ENCODE measurements around the gene HIVEP1. TPM values are rescaled to one million over a fixed set of nuclear protein-coding genes. Genes with fewer than 3 reads are reported as not detected.
A peak's percentile ranks its signal among the peaks of the same experiment; 100 is the strongest.

The HIVEP1 gene
- total RNA-seq, 3 donors from 2014 or later = 24.2 to 26.1 (median 25.8) TPM

- Mint-ChIP-seq H3K27me3 (ENCODE audit: low read depth) (no peaks in the 10 kb centered on the region), H3K4me3 (no peak overlapping the region), H3K4me1 (ENCODE audit: low read depth) (peaks cover 56% of the 10 kb centered on the region), H3K9me3 (peaks cover 5% of the 10 kb centered on the region), H3K36me3 (ENCODE audit: insufficient read depth) (peaks cover 44% of the 10 kb centered on the region)
- DNase-seq = no peak
- no peak for ATAC-seq
Measured at GRCh38 chr6:12017876-12018401, 5.8 kb downstream of the HIVEP1 start.

- ATAC-seq (peak in 1 of 2 donors; percentile 20), DNase-seq (no peak)
- H3K36me3 Mint-ChIP-seq (ENCODE audit: insufficient read depth) = peaks cover 37% of the 10 kb centered on the region
- H3K9me3 Mint-ChIP-seq = no peaks in the 10 kb centered on the region
- H3K4me3 Mint-ChIP-seq = no peak overlapping the region
- peaks cover 46% of the 10 kb centered on the region for H3K4me1 Mint-ChIP-seq (ENCODE audit: low read depth)
- H3K27me3 Mint-ChIP-seq (ENCODE audit: low read depth) = no peaks in the 10 kb centered on the region
Measured at GRCh38 chr6:12020187-12020791, 8.2 kb downstream of the HIVEP1 start.

GRCh38 chr6:12022481-12022880, 10.4 kb downstream of the HIVEP1 start:
- Mint-ChIP-seq H3K4me3 (no peak overlapping the region), H3K27me3 (ENCODE audit: low read depth) (no peaks in the 10 kb centered on the region), H3K4me1 (ENCODE audit: low read depth) (peaks cover 43% of the 10 kb centered on the region), H3K36me3 (ENCODE audit: insufficient read depth) (peaks cover 32% of the 10 kb centered on the region), H3K9me3 (peaks cover 5% of the 10 kb centered on the region)
- ATAC-seq (no peak), DNase-seq (no peak)

- H3K4me1 Mint-ChIP-seq (ENCODE audit: low read depth) = peaks cover 46% of the 10 kb centered on the region
- H3K9me3 Mint-ChIP-seq = peaks cover 9% of the 10 kb centered on the region
- no peak for ATAC-seq
Measured at GRCh38 chr6:12022953-12023388, 10.9 kb downstream of the HIVEP1 start.

GRCh38 chr6:12024216-12024615, 12.1 kb downstream of the HIVEP1 start:
- Mint-ChIP-seq H3K36me3 (ENCODE audit: insufficient read depth) (peaks cover 38% of the 10 kb centered on the region), H3K4me1 (ENCODE audit: low read depth) (peaks cover 42% of the 10 kb centered on the region), H3K27me3 (ENCODE audit: low read depth) (no peaks in the 10 kb centered on the region), H3K4me3 (no peak overlapping the region), H3K9me3 (peaks cover 16% of the 10 kb centered on the region)
- ATAC-seq (no peak), DNase-seq (no peak)

More at GRCh38 chr6:12022953-12023388, 10.9 kb downstream of the HIVEP1 start:
- Mint-ChIP-seq H3K27me3 (ENCODE audit: low read depth) (no peaks in the 10 kb centered on the region), H3K4me3 (no peak overlapping the region), H3K36me3 (ENCODE audit: insufficient read depth) (peaks cover 34% of the 10 kb centered on the region)
- DNase-seq = no peak

GRCh38 chr6:12024699-12025434, 12.8 kb downstream of the HIVEP1 start:
- DNase-seq (no peak), ATAC-seq (no peak)
- H3K4me1 Mint-ChIP-seq (ENCODE audit: low read depth) = peaks cover 43% of the 10 kb centered on the region
- H3K27me3 Mint-ChIP-seq (ENCODE audit: low read depth) = no peaks in the 10 kb centered on the region
- peaks cover 43% of the 10 kb centered on the region for H3K36me3 Mint-ChIP-seq (ENCODE audit: insufficient read depth)
- no peak overlapping the region for H3K4me3 Mint-ChIP-seq
- H3K9me3 Mint-ChIP-seq = peaks cover 23% of the 10 kb centered on the region

- Mint-ChIP-seq H3K27me3 (ENCODE audit: low read depth) (no peaks in the 10 kb centered on the region), H3K9me3 (peaks cover 34% of the 10 kb centered on the region), H3K4me1 (ENCODE audit: low read depth) (peaks cover 39% of the 10 kb centered on the region), H3K36me3 (ENCODE audit: insufficient read depth) (peaks cover 45% of the 10 kb centered on the region), H3K4me3 (peak overlapping the region; percentile 11)
- DNase-seq (no peak), ATAC-seq (no peak)
Measured at GRCh38 chr6:12026120-12026519, 14.0 kb downstream of the HIVEP1 start.

GRCh38 chr6:12026833-12027232, 14.7 kb downstream of the HIVEP1 start:
- DNase-seq (no peak), ATAC-seq (no peak)
- peaks cover 40% of the 10 kb centered on the region for H3K4me1 Mint-ChIP-seq (ENCODE audit: low read depth)
- H3K36me3 Mint-ChIP-seq (ENCODE audit: insufficient read depth) = peaks cover 43% of the 10 kb centered on the region
- no peaks in the 10 kb centered on the region for H3K27me3 Mint-ChIP-seq (ENCODE audit: low read depth)
- H3K4me3 Mint-ChIP-seq = no peak overlapping the region
- peaks cover 36% of the 10 kb centered on the region for H3K9me3 Mint-ChIP-seq

GRCh38 chr6:12028213-12028612, 16.1 kb downstream of the HIVEP1 start:
- H3K27me3 Mint-ChIP-seq (ENCODE audit: low read depth) = no peaks in the 10 kb centered on the region

GRCh38 chr6:12029979-12030737, 18.0 kb downstream of the HIVEP1 start:
- ATAC-seq (no peak), DNase-seq (no peak)
- Mint-ChIP-seq H3K9me3 (peaks cover 36% of the 10 kb centered on the region), H3K27me3 (ENCODE audit: low read depth) (no peaks in the 10 kb centered on the region), H3K4me3 (no peak overlapping the region), H3K4me1 (ENCODE audit: low read depth) (peaks cover 48% of the 10 kb centered on the region), H3K36me3 (ENCODE audit: insufficient read depth) (peaks cover 46% of the 10 kb centered on the region)

More at GRCh38 chr6:12028213-12028612, 16.1 kb downstream of the HIVEP1 start:
- DNase-seq = no peak
- H3K9me3 Mint-ChIP-seq = peaks cover 36% of the 10 kb centered on the region
- H3K4me1 Mint-ChIP-seq (ENCODE audit: low read depth) = peaks cover 44% of the 10 kb centered on the region
- H3K4me3 Mint-ChIP-seq = no peak overlapping the region
- peaks cover 46% of the 10 kb centered on the region for H3K36me3 Mint-ChIP-seq (ENCODE audit: insufficient read depth)
- ATAC-seq = no peak

- Mint-ChIP-seq H3K36me3 (ENCODE audit: insufficient read depth) (peaks cover 44% of the 10 kb centered on the region), H3K4me3 (no peak overlapping the region), H3K4me1 (ENCODE audit: low read depth) (peaks cover 49% of the 10 kb centered on the region), H3K9me3 (peaks cover 34% of the 10 kb centered on the region), H3K27me3 (ENCODE audit: low read depth) (no peaks in the 10 kb centered on the region)
- DNase-seq (no peak), ATAC-seq (peak; percentile 37 to 38)
Measured at GRCh38 chr6:12030993-12031550, 19.0 kb downstream of the HIVEP1 start.

- no peak overlapping the region for H3K4me3 Mint-ChIP-seq
- H3K4me1 Mint-ChIP-seq (ENCODE audit: low read depth) = peaks cover 54% of the 10 kb centered on the region
- peaks cover 36% of the 10 kb centered on the region for H3K36me3 Mint-ChIP-seq (ENCODE audit: insufficient read depth)
- peaks cover 26% of the 10 kb centered on the region for H3K9me3 Mint-ChIP-seq
- DNase-seq (no peak), ATAC-seq (no peak)
- no peaks in the 10 kb centered on the region for H3K27me3 Mint-ChIP-seq (ENCODE audit: low read depth)
Measured at GRCh38 chr6:12032783-12033573, 20.9 kb downstream of the HIVEP1 start.

GRCh38 chr6:12033770-12034169, 21.7 kb downstream of the HIVEP1 start:
- Mint-ChIP-seq H3K4me1 (ENCODE audit: low read depth) (peaks cover 62% of the 10 kb centered on the region), H3K9me3 (peaks cover 21% of the 10 kb centered on the region), H3K4me3 (no peak overlapping the region), H3K36me3 (ENCODE audit: insufficient read depth) (peaks cover 28% of the 10 kb centered on the region), H3K27me3 (ENCODE audit: low read depth) (no peaks in the 10 kb centered on the region)
- DNase-seq (no peak), ATAC-seq (no peak)

Data from activated T-cell treated with anti-CD3 and anti-CD28 coated beads, Interleukin-2, amount 50 U/mL, for 4 hours (primary cell).